ENCODE measurements around the gene NPTN.
"Not testable (repeated sequence)": the region's sequence is repeated elsewhere in the genome, so short reads cannot be mapped to it uniquely, and the experiment has no call there.

The NPTN gene

GRCh38 chr15:73550190-73550589 lies 83.0 kb downstream of the NPTN start:
- CTCF ChIA-PET = interaction anchor here (0.6 to 2.0 kb wide), 5 partner anchors 10 to 156 kb away, joined by 3 to 6 read pairs (median 5); no protein-coding TSS in a partner anchor

GRCh38 chr15:73548925-73549324 lies 84.3 kb downstream of the NPTN start:
- CTCF ChIA-PET; H3K9me3 ChIP-seq (ENCODE audit: control extremely low read depth in 1 of 5, control insufficient read depth in 4 of 5, insufficient read depth in 2 of 5, low read depth in 1 of 5, low read length in 4 of 5); H3K4me3 ChIP-seq (ENCODE audit: control insufficient read depth in 1 of 7, extremely low read depth in 1 of 7, insufficient read depth in 4 of 7, low read depth in 2 of 7, low read length in 6 of 7); H3K27ac ChIP-seq (ENCODE audit: insufficient read depth in 1 of 2, low read depth in 1 of 2, low read length in 2 of 2, poor library complexity in 1 of 2, severe bottlenecking in 2 of 2); DNase-seq; H3K36me3 ChIP-seq (ENCODE audit: control insufficient read depth in 4 of 4, insufficient read depth in 4 of 4, low read length in 3 of 4); POLR2A ChIA-PET; H3K27me3 ChIP-seq (replicated peaks in 2 of 5; ENCODE audit: control insufficient read depth in 4 of 5, insufficient read depth in 5 of 5, low read length in 4 of 5); H3K4me1 ChIP-seq (ENCODE audit: control extremely low read depth in 1 of 4, control insufficient read depth in 4 of 4, insufficient read depth in 4 of 4, low read length in 3 of 4): not testable (repeated sequence)
- WGBS (ENCODE audit: insufficient coverage) = no CpG with 5 or more reads among the region's 3 CpGs

More at GRCh38 chr15:73550190-73550589, 83.0 kb downstream of the NPTN start:
- no peaks in the 10 kb centered on the region for H3K36me3 ChIP-seq (ENCODE audit: control insufficient read depth in 4 of 4, insufficient read depth in 4 of 4, low read length in 3 of 4)
- H3K9me3 ChIP-seq (ENCODE audit: control extremely low read depth in 1 of 5, control insufficient read depth in 4 of 5, insufficient read depth in 2 of 5, low read depth in 1 of 5, low read length in 4 of 5) = no peaks in the 10 kb centered on the region
- H3K27me3 ChIP-seq (replicated peaks in 2 of 5; ENCODE audit: control insufficient read depth in 4 of 5, insufficient read depth in 5 of 5, low read length in 4 of 5) = no peaks in the 10 kb centered on the region
- H3K4me3 ChIP-seq (ENCODE audit: control insufficient read depth in 1 of 7, extremely low read depth in 1 of 7, insufficient read depth in 4 of 7, low read depth in 2 of 7, low read length in 6 of 7) = no peak overlapping the region
- no peak for DNase-seq
- H3K4me1 ChIP-seq (ENCODE audit: control extremely low read depth in 1 of 4, control insufficient read depth in 4 of 4, insufficient read depth in 4 of 4, low read length in 3 of 4) = peaks cover 2 to 9% (median 6%) of the 10 kb centered on the region in 4 experiments
- POLR2A ChIA-PET = no interaction called here
- no peak overlapping the region for H3K27ac ChIP-seq (ENCODE audit: insufficient read depth in 1 of 2, low read depth in 1 of 2, low read length in 2 of 2, poor library complexity in 1 of 2, severe bottlenecking in 2 of 2)

- CTCF ChIA-PET = no interaction called here
- POLR2A ChIA-PET = no interaction called here
- no peaks in the 10 kb centered on the region for H3K4me1 ChIP-seq (ENCODE audit: control extremely low read depth in 1 of 4, control insufficient read depth in 4 of 4, insufficient read depth in 4 of 4, low read length in 3 of 4)
- no peak overlapping the region for H3K27ac ChIP-seq (ENCODE audit: insufficient read depth in 1 of 2, low read depth in 1 of 2, low read length in 2 of 2, poor library complexity in 1 of 2, severe bottlenecking in 2 of 2)
- no peaks in the 10 kb centered on the region for H3K36me3 ChIP-seq (ENCODE audit: control insufficient read depth in 4 of 4, insufficient read depth in 4 of 4, low read length in 3 of 4)
- H3K4me3 ChIP-seq (ENCODE audit: control insufficient read depth in 1 of 7, extremely low read depth in 1 of 7, insufficient read depth in 4 of 7, low read depth in 2 of 7, low read length in 6 of 7) = no peak overlapping the region
- H3K9me3 ChIP-seq (ENCODE audit: control extremely low read depth in 1 of 5, control insufficient read depth in 4 of 5, insufficient read depth in 2 of 5, low read depth in 1 of 5, low read length in 4 of 5) = no peaks in the 10 kb centered on the region
- no peak for DNase-seq
- H3K27me3 ChIP-seq (replicated peaks in 2 of 5; ENCODE audit: control insufficient read depth in 4 of 5, insufficient read depth in 5 of 5, low read length in 4 of 5) = peaks cover 0 to 3% (median under 1%) of the 10 kb centered on the region in 5 experiments
Observed at GRCh38 chr15:73541479-73541878, 91.7 kb downstream of the NPTN start.

GRCh38 chr15:73540161-73540560 lies 93.0 kb downstream of the NPTN start:
- no peaks in the 10 kb centered on the region for H3K36me3 ChIP-seq (ENCODE audit: control insufficient read depth in 4 of 4, insufficient read depth in 4 of 4, low read length in 3 of 4)
- no peak for DNase-seq
- H3K4me1 ChIP-seq (ENCODE audit: control extremely low read depth in 1 of 4, control insufficient read depth in 4 of 4, insufficient read depth in 4 of 4, low read length in 3 of 4) = no peaks in the 10 kb centered on the region
- H3K27ac ChIP-seq (ENCODE audit: insufficient read depth in 1 of 2, low read depth in 1 of 2, low read length in 2 of 2, poor library complexity in 1 of 2, severe bottlenecking in 2 of 2) = no peak overlapping the region
- CTCF ChIA-PET = no interaction called here
- H3K4me3 ChIP-seq (ENCODE audit: control insufficient read depth in 1 of 7, extremely low read depth in 1 of 7, insufficient read depth in 4 of 7, low read depth in 2 of 7, low read length in 6 of 7) = no peak overlapping the region
- POLR2A ChIA-PET = no interaction called here
- H3K9me3 ChIP-seq (ENCODE audit: control extremely low read depth in 1 of 5, control insufficient read depth in 4 of 5, insufficient read depth in 2 of 5, low read depth in 1 of 5, low read length in 4 of 5) = no peaks in the 10 kb centered on the region
- H3K27me3 ChIP-seq (replicated peaks in 2 of 5; ENCODE audit: control insufficient read depth in 4 of 5, insufficient read depth in 5 of 5, low read length in 4 of 5) = peaks cover 0 to 4% (median 2%) of the 10 kb centered on the region in 5 experiments
- 92% methylated on average over 2 of the region's 3 CpGs for WGBS (ENCODE audit: insufficient coverage)

- no peaks in the 10 kb centered on the region for H3K4me1 ChIP-seq (ENCODE audit: control extremely low read depth in 1 of 4, control insufficient read depth in 4 of 4, insufficient read depth in 4 of 4, low read length in 3 of 4)
- peaks cover 0 to 4% (median 2%) of the 10 kb centered on the region in 5 experiments for H3K27me3 ChIP-seq (replicated peaks in 2 of 5; ENCODE audit: control insufficient read depth in 4 of 5, insufficient read depth in 5 of 5, low read length in 4 of 5)
- POLR2A ChIA-PET = no interaction called here
- no peak for DNase-seq
- CTCF ChIA-PET = no interaction called here
- WGBS (ENCODE audit: insufficient coverage) = no CpG with 5 or more reads among the region's 9 CpGs
- no peaks in the 10 kb centered on the region for H3K9me3 ChIP-seq (ENCODE audit: control extremely low read depth in 1 of 5, control insufficient read depth in 4 of 5, insufficient read depth in 2 of 5, low read depth in 1 of 5, low read length in 4 of 5)
- no peak overlapping the region for H3K27ac ChIP-seq (ENCODE audit: insufficient read depth in 1 of 2, low read depth in 1 of 2, low read length in 2 of 2, poor library complexity in 1 of 2, severe bottlenecking in 2 of 2)
- H3K4me3 ChIP-seq (ENCODE audit: control insufficient read depth in 1 of 7, extremely low read depth in 1 of 7, insufficient read depth in 4 of 7, low read depth in 2 of 7, low read length in 6 of 7) = no peak overlapping the region
- H3K36me3 ChIP-seq (ENCODE audit: control insufficient read depth in 4 of 4, insufficient read depth in 4 of 4, low read length in 3 of 4) = no peaks in the 10 kb centered on the region
Observed at GRCh38 chr15:73539212-73540128, 93.7 kb downstream of the NPTN start.

- no peak for DNase-seq
- Histone ChIP-seq H3K36me3 (ENCODE audit: control insufficient read depth in 4 of 4, insufficient read depth in 4 of 4, low read length in 3 of 4) (no peaks in the 10 kb centered on the region), H3K27me3 (replicated peaks in 2 of 5; ENCODE audit: control insufficient read depth in 4 of 5, insufficient read depth in 5 of 5, low read length in 4 of 5) (peaks cover 0 to 4% (median 2%) of the 10 kb centered on the region in 5 experiments), H3K9me3 (ENCODE audit: control extremely low read depth in 1 of 5, control insufficient read depth in 4 of 5, insufficient read depth in 2 of 5, low read depth in 1 of 5, low read length in 4 of 5) (no peaks in the 10 kb centered on the region), H3K4me3 (ENCODE audit: control insufficient read depth in 1 of 7, extremely low read depth in 1 of 7, insufficient read depth in 4 of 7, low read depth in 2 of 7, low read length in 6 of 7) (no peak overlapping the region), H3K4me1 (ENCODE audit: control extremely low read depth in 1 of 4, control insufficient read depth in 4 of 4, insufficient read depth in 4 of 4, low read length in 3 of 4) (no peaks in the 10 kb centered on the region), H3K27ac (ENCODE audit: insufficient read depth in 1 of 2, low read depth in 1 of 2, low read length in 2 of 2, poor library complexity in 1 of 2, severe bottlenecking in 2 of 2) (no peak overlapping the region)
- ChIA-PET POLR2A (no interaction called here), CTCF (no interaction called here)
- WGBS (ENCODE audit: insufficient coverage) = no CpG with 5 or more reads among the region's 10 CpGs
Observed at GRCh38 chr15:73538563-73539211, 94.5 kb downstream of the NPTN start.

- POLR2A ChIA-PET = no interaction called here
- no peaks in the 10 kb centered on the region for H3K36me3 ChIP-seq (ENCODE audit: control insufficient read depth in 4 of 4, insufficient read depth in 4 of 4, low read length in 3 of 4)
- 95% methylated on average over 2 of the region's 2 CpGs for WGBS (ENCODE audit: insufficient coverage)
- DNase-seq = no peak
- no peak overlapping the region for H3K27ac ChIP-seq (ENCODE audit: insufficient read depth in 1 of 2, low read depth in 1 of 2, low read length in 2 of 2, poor library complexity in 1 of 2, severe bottlenecking in 2 of 2)
- H3K4me3 ChIP-seq (ENCODE audit: control insufficient read depth in 1 of 7, extremely low read depth in 1 of 7, insufficient read depth in 4 of 7, low read depth in 2 of 7, low read length in 6 of 7) = no peak overlapping the region
- CTCF ChIA-PET = interaction anchor here (1.3 kb wide), 1 partner anchor 162 kb away, joined by 5 read pairs; no protein-coding TSS in a partner anchor
- H3K27me3 ChIP-seq (replicated peaks in 2 of 5; ENCODE audit: control insufficient read depth in 4 of 5, insufficient read depth in 5 of 5, low read length in 4 of 5) = peaks cover 0 to 4% (median 2%) of the 10 kb centered on the region in 5 experiments
- H3K9me3 ChIP-seq (ENCODE audit: control extremely low read depth in 1 of 5, control insufficient read depth in 4 of 5, insufficient read depth in 2 of 5, low read depth in 1 of 5, low read length in 4 of 5) = no peaks in the 10 kb centered on the region
- no peaks in the 10 kb centered on the region for H3K4me1 ChIP-seq (ENCODE audit: control extremely low read depth in 1 of 4, control insufficient read depth in 4 of 4, insufficient read depth in 4 of 4, low read length in 3 of 4)
Observed at GRCh38 chr15:73538123-73538522, 95.1 kb downstream of the NPTN start.
